Ovary (tissue), 10 donors: ENCODE data around the gene SIX1. TPM values are rescaled to one million over a fixed set of nuclear protein-coding genes. Genes with fewer than 3 reads are reported as not detected.

ENCODE experiments used
- DNase-seq, 5 donors: peaks; one replicate each; pipeline ENCODE4 v3.0.0-alpha.2; 2019 to 2020
- H3K27ac ChIP-seq, 2 donors: fragments of 200-600 bp; one replicate each; pipeline versions ENCODE4 v1.5.1 to v1.8.0; 2019 to 2022
- H3K27me3 ChIP-seq: fragments of 200-600 bp; one replicate; pipeline ENCODE4 v1.8.0; 2022
- H3K36me3 ChIP-seq: fragments of 200-600 bp; sonication (generic); one replicate; pipeline ENCODE4 v1.5.1; 2019
- H3K4me1 ChIP-seq: one replicate; pipeline ENCODE4 v1.8.1; 2013; ENCODE audit warnings: mild to moderate bottlenecking, moderate library complexity; ENCODE audit not compliant: insufficient read depth
- H3K4me3 ChIP-seq: fragments of 200-600 bp; sonication (generic); one replicate; pipeline ENCODE4 v1.5.1; 2017
- H3K9me3 ChIP-seq, 2 donors: fragments of 200-600 bp in 1 of 2; sonication (generic) in 1 of 2; one replicate each; pipeline versions ENCODE4 v1.5.1 to v1.8.1; 2013 to 2019; ENCODE audit warnings: mild to moderate bottlenecking in 1 of 2, moderate library complexity in 1 of 2
- CTCF ChIP-seq, 3 donors: fragments of 450-650 bp in 2 of 3; fragments of 200-600 bp in 1 of 3; IDR thresholded peaks; one replicate each; pipeline versions ENCODE4 v1.5.1 to v1.8.0; 2016 to 2022; ENCODE audit warnings: antibody characterized with exemption in 3 of 3, mild to moderate bottlenecking in 1 of 3
- EP300 ChIP-seq: sonication (generic); formaldehyde crosslinking; IDR thresholded peaks from one replicate; pipeline ENCODE4 v1.6.1; 2017; ENCODE audit warnings: antibody characterized with exemption
- POLR2A ChIP-seq: fragments of 450-650 bp; IDR thresholded peaks from one replicate; pipeline ENCODE4 v1.6.1; 2017; ENCODE audit warnings: antibody characterized with exemption, mild to moderate bottlenecking, moderate library complexity
- WGBS, 3 donors: extraction: QIAGEN DNeasy Blood & Tissue Kit in 1 of 3; methylation state at CpG; one replicate each; pipeline versions ENCODE4 v1.1.5 to v1.1.7; 2013 to 2017; 5-methylcytosine and 5-hydroxymethylcytosine counted together
- intact Hi-C, 4 donors: fragments of 100-400 bp; cut with DNase I; formaldehyde crosslinking; loops; one replicate each; pipeline versions ENCODE4 v1.11.0 to v1.15.1; 2022 to 2023
- long read RNA-seq, 3 donors: library from polyadenylated mRNA in 2 of 3; unstranded in 2 of 3; transcript quantifications; one replicate each; pipeline ENCODE4 v2.0.0 and lab custom pipeline, GENCODE V29; 2021 to 2026
- polyA plus RNA-seq, 2 donors: library from polyadenylated mRNA; stranded (reverse); fragments of 200-250 nt in 1 of 2; fragments of 350-450 nt in 1 of 2; fragmentation: Illumina TruSeq in 1 of 2; extraction: RNeasy Lipid Tissue Mini Kit (QIAGEN cat#74804) in 1 of 2; gene quantifications; one replicate each; pipeline ENCODE4 v1.2.3, GENCODE V29; 2013 to 2014
- total RNA-seq, 7 donors: library from RNA; depleted of rRNA in 2 of 7; stranded (reverse); fragments of >200 nt in 2 of 7; fragmentation: NEBNext Ultra II Directional in 3 of 7; extraction: Animal tissue kit (Norgen Biotek cat#: 25700) in 3 of 7; gene quantifications; one replicate each; pipeline versions ENCODE4 v1.1.0 to v1.2.4, GENCODE V29; 2016 to 2023
- donor health status: DM: no; HTN: no; CAD: no; lungs with moderate emphysema.
- donor health status: DM: no; HTN: no; CAD: no.
- donor health status: Bipolar disorder and iron deficiency.
- donor health status: DM: yes; HTN: yes; CAD: no.
- donor health status: DM: no; HTN: no; CAD: no.
- donor health status: DM: yes; HTN: yes; CAD: no.

Gene SIX1
- total RNA-seq (under 1 TPM in 6 of 7 donors, not detected in 1; 0.07 to 0.60 (median 0.19) TPM), polyA plus RNA-seq (under 1 TPM; 0.06 to 0.92 TPM)
- long read RNA-seq, donor 1, result 0 reads
- long read RNA-seq, donor 2, transcript SIX1-201 (2 exons, 3,996 nt), result major isoform, 6 of 6 reads
- long read RNA-seq, donor 2, partial matches to known transcripts, result 0 of 6 reads
- long read RNA-seq, donor 2, other reads (novel, unspliced or antisense), result 0 of 6 reads
- long read RNA-seq, donor 3, result 0 reads

GRCh38 chr14:60648934-60649874 is at the start of gene SIX1:
TSS of gene SIX1 (minus strand) at chr14:60649477. CDS start at chr14:60649189, 288 bp downstream.
- Histone ChIP-seq H3K27ac (no peak within 1 kb of the TSS), H3K36me3 (no peaks in the 10 kb centered on the region), H3K27me3 (peaks cover 11% of the 10 kb centered on the region), H3K4me3 (peak within 1 kb of the TSS; percentile 25), H3K4me1 (peaks cover 9% of the 10 kb centered on the region), H3K9me3 (no peaks in the 10 kb centered on the region)
- WGBS, 3 donors, result 1 to 2% (median 1%) methylated on average over 72 to 79 of the region's 79 CpGs
- TF ChIP-seq EP300 (no peak), POLR2A (no peak), CTCF (IDR thresholded peaks at IDR 0.05) (no peak)
- peak; percentile 48 to 75 (median 58) for DNase-seq
- intact Hi-C loops, result no loop called here

GRCh38 chr14:60695327-60695726 is 46.0 kb upstream of the SIX1 start:
- no peaks in the 10 kb centered on the region for H3K27me3 ChIP-seq
- H3K4me3 ChIP-seq, result no peak overlapping the region
- TF ChIP-seq CTCF (IDR thresholded peaks at IDR 0.05) (no peak), EP300 (no peak), POLR2A (no peak)
- intact Hi-C loops, result no loop called here
- H3K27ac ChIP-seq, result no peak overlapping the region
- DNase-seq, result no peak
- WGBS, 3 donors, result 81 to 86% (median 86%) methylated on average over 4 of the region's 4 CpGs
- H3K36me3 ChIP-seq, result no peaks in the 10 kb centered on the region
- H3K4me1 ChIP-seq, result no peaks in the 10 kb centered on the region
- no peaks in the 10 kb centered on the region for H3K9me3 ChIP-seq

- H3K4me3 ChIP-seq, result no peak overlapping the region
- no peak overlapping the region for H3K27ac ChIP-seq
- DNase-seq, result no peak
- 78 to 84% (median 81%) methylated on average over 3 of the region's 3 CpGs for WGBS, 3 donors
- H3K9me3 ChIP-seq, result no peaks in the 10 kb centered on the region
- H3K4me1 ChIP-seq, result no peaks in the 10 kb centered on the region
- H3K27me3 ChIP-seq, result no peaks in the 10 kb centered on the region
- H3K36me3 ChIP-seq, result no peaks in the 10 kb centered on the region
- no peak for TF ChIP-seq CTCF (IDR thresholded peaks at IDR 0.05)
- intact Hi-C loops, result no loop called here
These were observed 42.3 kb upstream of the SIX1 start for GRCh38 chr14:60691383-60692113.

- Histone ChIP-seq H3K27me3 (no peaks in the 10 kb centered on the region), H3K4me3 (no peak overlapping the region), H3K27ac (no peak overlapping the region), H3K36me3 (no peaks in the 10 kb centered on the region), H3K4me1 (no peaks in the 10 kb centered on the region), H3K9me3 (no peaks in the 10 kb centered on the region)
- no peak for DNase-seq
- intact Hi-C loops, result no loop called here
- TF ChIP-seq EP300, result no peak
- TF ChIP-seq CTCF (IDR thresholded peaks at IDR 0.05), result no peak
- TF ChIP-seq POLR2A, result no peak
These were observed 37.6 kb upstream of the SIX1 start for GRCh38 chr14:60686865-60687264.
